Measurements from ENCODE around the gene KCTD17.
A peak's percentile ranks its signal among the peaks of the same experiment; 100 is the strongest.

Gene KCTD17

DNA sequence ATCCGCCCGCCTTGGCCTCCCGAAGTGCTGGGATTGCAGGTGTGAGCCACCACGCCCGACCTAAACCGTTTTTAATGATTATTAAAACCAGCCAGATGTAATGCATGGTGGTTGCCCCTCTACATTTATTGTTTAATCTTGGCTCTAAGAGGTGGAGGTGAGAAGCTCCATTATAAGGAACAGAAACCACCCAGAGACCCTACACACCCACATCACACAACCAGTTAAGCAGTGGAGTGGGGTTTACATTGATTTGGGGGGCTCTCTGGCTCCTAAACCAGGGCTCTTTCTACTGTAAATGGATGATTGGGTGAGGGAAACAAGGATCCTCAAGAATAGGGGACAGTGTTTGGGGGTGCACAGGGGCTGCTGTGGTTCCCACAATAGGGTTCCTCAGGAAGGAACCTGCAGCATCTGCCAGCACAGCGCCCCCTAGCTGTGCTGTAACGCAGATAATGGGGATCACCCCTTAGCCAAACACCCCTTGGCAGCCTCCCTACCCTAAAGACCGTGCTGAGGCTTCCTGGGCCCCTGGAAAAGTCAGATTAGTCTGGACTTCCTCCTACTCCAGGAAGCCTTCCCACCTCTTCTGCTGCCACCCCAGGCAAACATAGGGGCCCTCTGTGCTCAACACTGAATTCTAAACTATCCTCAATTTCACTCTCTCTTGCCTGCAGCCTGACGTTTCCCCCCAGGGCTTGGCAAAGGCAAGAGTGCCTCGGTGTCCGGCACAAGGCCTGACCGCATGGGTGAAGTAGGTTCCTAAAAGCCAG, 29.6 kb upstream of the KCTD17 start:
- DNase-seq, result peak; percentile 51

DNA sequence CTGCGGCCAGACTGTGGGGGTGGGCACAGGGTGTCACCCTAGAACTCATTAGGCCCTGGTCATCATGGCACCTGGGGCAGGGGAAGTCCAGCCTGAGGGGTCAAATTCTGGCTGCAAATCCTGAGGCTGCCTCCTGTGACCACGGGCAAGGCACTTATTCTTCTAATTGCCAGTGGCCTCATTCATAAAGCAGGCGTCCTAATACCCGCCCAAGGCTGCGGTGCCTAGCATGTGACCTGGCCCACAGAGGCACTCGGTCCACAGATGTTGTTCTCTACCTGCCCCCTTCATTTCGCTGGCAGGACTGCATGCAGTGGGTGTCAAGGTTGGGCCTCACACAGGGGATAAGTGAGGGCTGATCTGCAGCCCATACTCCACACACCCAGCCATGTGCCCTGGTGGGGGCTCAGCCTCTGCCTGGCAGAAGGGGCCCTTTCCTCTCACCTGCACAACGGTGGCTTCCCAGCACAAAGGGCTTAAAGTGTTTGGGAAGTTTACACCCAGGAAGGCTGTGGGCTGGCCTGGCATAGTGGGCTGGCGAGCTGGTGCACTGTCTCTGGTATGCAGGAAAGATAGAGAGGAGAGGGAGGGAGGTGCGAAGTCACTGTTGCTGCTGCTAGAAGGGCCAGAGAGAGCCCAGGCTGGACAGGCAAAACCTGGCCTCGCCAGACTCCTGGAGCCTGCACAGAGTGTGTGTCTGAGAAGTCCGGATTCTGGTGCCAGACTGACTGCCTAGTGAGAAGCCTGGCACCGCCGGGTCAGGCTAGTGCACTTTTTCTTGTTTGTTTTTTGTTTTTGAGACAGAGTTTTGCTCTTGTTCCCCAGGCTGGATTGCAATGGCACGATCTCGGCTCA, 28.8 kb upstream of the KCTD17 start:
- DNase-seq, result no peak

DNA sequence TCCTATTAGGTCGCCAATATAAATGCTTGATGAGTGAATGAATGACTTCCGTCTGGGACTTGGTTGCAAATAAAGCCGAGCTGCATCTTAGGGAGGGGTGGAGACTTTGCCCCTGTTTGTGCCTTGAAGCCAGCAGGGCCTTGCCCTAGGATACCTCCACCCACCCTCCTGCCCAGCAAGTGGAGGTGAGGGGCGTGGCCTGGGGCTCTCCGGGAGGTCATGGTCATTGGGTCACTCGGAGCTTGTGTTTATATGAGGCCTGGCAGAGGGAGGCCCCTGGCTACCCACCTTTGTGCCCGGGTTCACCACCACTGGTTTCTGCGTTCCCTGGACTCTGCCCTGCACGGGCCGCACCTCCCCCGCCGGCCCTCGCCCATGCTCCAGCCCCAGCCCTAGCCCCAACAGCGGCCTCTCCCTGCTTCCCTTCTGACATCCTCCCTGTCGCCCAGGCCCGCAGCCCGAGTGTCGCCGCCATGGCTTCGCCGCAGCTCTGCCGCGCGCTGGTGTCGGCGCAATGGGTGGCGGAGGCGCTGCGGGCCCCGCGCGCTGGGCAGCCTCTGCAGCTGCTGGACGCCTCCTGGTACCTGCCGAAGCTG, 27.7 kb upstream of the KCTD17 start:
- no peak for DNase-seq

DNA sequence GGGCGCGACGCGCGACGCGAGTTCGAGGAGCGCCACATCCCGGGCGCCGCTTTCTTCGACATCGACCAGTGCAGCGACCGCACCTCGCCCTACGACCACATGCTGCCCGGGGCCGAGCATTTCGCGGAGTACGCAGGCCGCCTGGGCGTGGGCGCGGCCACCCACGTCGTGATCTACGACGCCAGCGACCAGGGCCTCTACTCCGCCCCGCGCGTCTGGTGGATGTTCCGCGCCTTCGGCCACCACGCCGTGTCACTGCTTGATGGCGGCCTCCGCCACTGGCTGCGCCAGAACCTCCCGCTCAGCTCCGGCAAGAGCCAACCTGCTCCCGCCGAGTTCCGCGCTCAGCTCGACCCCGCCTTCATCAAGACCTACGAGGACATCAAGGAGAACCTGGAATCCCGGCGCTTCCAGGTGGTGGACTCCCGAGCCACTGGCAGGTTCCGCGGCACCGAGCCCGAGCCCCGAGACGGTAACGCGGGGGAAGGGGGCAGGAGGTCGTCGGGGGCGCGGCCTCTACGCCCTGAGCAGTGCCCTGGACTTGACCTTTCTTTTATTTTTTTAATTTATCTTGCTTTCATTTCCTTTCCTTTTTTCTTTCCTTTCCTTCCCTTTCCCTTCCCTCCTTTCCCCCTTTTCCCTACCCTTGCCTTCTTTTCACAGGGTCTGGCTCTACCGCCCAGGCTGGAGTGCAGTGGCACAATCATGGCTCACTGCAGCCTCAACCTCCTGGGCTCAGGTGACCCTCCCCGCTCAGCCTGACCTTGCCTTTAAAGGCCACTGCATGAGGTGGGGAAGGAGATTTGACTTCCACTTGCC, 27.0 kb upstream of the KCTD17 start:
- DNase-seq, result no peak

DNA sequence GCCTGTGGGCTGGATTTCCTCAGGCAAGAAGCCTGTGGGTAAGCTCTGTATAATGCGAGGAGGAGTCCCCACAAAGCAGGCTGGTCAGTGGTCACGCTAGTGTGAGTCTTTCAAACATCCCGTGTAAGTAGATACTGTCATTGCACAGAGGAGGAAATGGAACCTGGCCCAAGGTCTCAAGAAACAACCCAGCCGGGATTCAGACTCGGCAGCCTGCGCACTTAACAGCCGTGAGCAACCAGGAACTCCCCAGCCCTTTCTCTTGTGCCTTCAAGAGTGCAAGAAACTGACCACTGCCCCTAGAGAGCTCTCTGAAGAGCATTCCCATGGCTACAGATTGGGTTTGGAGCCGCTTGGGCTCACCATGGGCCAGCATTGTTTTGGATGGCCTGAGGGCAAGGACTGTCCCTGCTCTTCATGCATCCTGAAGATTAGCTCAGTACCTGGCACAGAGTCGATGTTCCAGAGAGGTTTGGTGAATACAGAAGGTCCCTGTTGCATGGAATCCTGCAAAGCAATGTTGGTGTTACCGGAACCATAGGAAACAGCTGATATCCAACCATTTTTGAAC, 26.0 kb upstream of the KCTD17 start:
- DNase-seq, result no peak

- no peak for DNase-seq
Observed at GRCh38 chr22:37026325-37026724, 25.2 kb upstream of the KCTD17 start.

DNA sequence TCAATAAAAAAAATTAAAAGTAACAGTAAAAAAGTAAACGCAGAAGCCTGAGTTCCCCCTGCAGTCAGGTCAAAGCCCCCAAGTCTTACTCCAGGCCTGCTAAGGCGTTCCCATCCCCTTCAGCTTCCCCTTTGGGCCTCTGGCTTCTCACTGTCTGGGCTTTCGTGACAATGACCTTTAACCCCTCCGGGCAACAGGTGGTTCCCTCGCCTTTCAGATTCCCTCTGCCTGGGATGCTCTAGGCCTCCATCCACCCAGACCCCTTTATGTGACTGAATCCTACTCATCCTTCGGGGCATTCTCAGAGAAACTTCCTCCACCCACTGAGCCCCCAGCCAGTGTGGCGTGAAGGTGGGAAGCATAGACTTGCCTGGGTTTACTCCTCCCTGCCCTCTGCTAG, 24.0 kb upstream of the KCTD17 start:
- DNase-seq, result no peak

DNA sequence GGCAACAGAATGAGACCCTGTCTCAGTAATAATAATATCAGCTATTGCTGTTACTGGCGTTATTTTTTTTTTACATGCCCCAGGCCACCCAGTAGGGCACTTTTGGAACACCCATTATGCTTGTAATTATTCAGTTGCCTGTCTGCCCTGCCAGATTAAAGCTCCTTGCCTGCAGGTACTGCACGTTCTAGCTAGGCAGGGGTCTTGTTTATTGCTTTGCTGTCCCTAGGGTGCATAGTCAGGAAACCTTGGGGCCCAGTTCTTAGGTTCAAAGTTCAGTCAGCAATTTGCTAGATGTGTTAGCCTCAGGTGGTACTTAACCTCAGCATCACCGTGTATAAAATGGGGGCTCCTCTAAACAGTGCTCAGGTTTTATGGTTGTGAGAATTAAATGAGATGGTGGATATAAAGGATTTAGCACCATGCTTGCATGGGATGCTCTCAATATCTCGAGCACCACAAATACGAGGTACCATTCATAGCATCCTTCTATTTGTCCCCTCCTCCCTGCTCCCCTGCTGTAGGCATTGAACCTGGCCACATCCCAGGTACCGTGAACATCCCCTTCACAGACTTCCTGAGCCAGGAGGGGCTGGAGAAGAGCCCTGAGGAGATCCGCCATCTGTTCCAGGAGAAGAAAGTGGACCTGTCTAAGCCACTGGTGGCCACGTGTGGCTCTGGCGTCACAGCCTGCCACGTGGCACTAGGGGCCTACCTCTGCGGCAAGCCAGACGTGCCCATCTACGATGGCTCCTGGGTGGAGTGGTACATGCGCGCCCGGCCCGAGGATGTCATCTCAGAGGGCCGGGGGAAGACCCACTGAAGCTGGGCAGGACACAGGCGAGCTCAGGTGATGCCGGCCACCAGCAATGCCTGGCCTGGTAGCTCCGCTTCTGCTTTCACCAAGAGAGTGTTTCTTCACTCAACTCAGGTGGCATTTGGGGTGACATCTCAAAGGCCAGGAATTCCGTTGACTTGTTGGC, 22.6 kb upstream of the KCTD17 start:
- DNase-seq, result no peak

DNA sequence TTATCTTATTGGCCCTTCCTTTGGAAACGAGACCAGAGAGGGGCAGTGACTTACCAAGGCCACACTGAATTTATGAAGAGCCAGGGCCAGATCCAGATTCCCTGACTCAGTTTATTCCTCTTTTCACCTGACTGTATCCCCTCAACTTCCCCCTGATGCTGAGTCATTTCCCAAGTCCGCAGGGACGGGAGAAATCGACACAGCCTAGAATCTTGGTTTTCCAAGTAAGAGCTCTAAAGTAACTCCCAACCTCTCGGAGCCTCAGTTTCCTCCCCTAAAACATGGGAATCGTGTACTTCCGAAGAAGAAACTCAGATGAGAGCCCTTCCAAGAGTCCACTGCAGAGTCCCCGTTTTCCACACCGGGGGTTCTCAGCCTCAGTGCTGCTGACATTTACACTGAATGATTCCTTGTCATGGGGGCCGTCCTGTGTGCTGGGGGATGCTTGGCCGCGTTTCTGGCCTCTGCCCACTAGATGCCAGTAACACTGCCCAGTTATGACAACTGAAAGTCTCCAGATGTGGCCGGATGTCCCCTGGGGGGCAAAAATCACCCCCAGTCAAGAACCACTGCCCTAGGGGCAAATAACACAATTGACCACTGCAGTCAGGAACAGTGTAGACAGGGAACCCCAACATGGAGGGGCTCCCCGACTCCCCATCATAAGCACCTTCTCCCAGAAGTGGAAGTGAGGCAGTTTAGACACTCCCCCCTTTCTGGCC, 20.8 kb upstream of the KCTD17 start:
- no peak for DNase-seq

- DNase-seq, result no peak
Observed at GRCh38 chr22:37032134-37032534, 19.4 kb upstream of the KCTD17 start.

- no peak for DNase-seq
Observed at GRCh38 chr22:37032535-37033460, 18.7 kb upstream of the KCTD17 start.

DNA sequence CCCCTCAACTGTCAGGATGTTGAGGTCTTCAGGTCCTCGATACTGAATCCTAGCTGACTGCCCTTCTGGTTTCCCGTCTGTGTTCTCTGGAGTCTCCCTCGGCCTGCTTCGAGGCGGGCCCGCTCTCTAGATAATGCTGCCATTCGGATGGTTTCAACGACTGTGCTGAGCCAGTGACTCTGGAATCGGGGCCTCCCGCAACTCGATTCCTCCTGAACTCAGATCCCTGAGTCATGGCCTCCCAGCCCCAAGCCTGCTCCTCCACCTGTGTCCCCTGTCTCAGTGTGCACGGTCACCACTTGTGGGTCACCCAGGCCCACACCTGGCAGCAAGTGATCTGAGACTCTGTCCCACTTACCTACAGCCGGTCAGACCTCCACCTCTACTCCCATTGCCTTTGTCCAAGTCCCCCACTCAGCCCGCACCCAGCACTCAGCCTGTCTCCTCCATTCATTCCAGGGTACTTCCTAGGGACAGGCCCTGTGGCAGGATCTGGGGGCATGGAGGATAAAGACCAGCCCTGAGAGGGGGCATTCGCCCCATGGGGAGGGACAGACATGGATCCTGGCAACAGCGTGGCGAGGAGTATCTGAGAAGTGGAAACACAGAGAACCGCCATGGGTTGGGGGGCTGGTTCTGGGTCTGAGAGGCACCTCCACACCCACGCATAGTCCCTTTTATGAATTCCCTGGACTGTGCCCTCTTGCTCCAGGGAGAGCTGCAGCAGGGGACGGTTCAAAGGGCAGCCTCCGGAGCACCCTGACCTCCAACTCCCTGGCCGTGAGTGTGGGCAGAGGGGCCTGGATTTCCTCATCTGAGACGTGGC, 17.7 kb upstream of the KCTD17 start:
- no peak for DNase-seq

GRCh38 chr22:37036655-37037377, 14.7 kb upstream of the KCTD17 start:
- no peak for DNase-seq

GRCh38 chr22:37037669-37038068, 13.9 kb upstream of the KCTD17 start:
- DNase-seq, result no peak

GRCh38 chr22:37039466-37039865, 12.1 kb upstream of the KCTD17 start:
- DNase-seq, result no peak

GRCh38 chr22:37043209-37043827, 8.2 kb upstream of the KCTD17 start:
- DNase-seq, result no peak

GRCh38 chr22:37043828-37044538, 7.6 kb upstream of the KCTD17 start:
- DNase-seq, result peak; percentile 51

Measured in stimulated activated CD4-positive, alpha-beta T cell treated with anti-CD3 and anti-CD28 coated beads, Interleukin-4, amount 100 ng/mL, for 24 hours (primary cell).